DOHH2 (cell line): ENCODE data around the gene OTX1.

Source experiments
- H3F3A ChIP-seq: fragments of 200-600 bp; sonication (generic), shearing (Covaris generic); 2 replicates; pipeline ENCODE4 v1.6.0; 2016; ENCODE audit warnings: antibody characterized with exemption, mild to moderate bottlenecking; ENCODE audit not compliant: control insufficient read depth, insufficient read depth
- H3K27ac ChIP-seq: fragments of 200-600 bp; sonication (generic); 2 replicates; pipeline ENCODE4 v1.5.1; 2014; ENCODE audit warnings: low read depth, mild to moderate bottlenecking, low read length, moderate library complexity
- H3K27me3 ChIP-seq: fragments of 200-600 bp; sonication (generic); 2 replicates; pipeline ENCODE4 v1.6.1; 2014; ENCODE audit warnings: mild to moderate bottlenecking, low read length, mixed read lengths; ENCODE audit not compliant: control insufficient read depth
- H3K36me3 ChIP-seq: fragments of 200-600 bp; sonication (generic); 2 replicates; pipeline ENCODE4 v1.6.1; 2014; ENCODE audit warnings: mild to moderate bottlenecking, low read length, moderate library complexity, mixed read lengths; ENCODE audit not compliant: control insufficient read depth
- H3K4me1 ChIP-seq: fragments of 200-600 bp; sonication (generic); 2 replicates; pipeline ENCODE4 v1.6.1; 2014; ENCODE audit warnings: mild to moderate bottlenecking, low read length, mixed read lengths; ENCODE audit not compliant: control insufficient read depth
- H3K4me2 ChIP-seq: fragments of 200-600 bp; sonication (generic); 2 replicates; pipeline ENCODE4 v1.6.0; 2014; ENCODE audit warnings: mild to moderate bottlenecking, low read length, moderate library complexity
- H3K4me3 ChIP-seq: fragments of 200-600 bp; sonication (generic); 2 replicates; pipeline ENCODE4 v1.5.1; 2014; ENCODE audit warnings: mild to moderate bottlenecking, low read length, mixed read lengths
- H3K79me2 ChIP-seq: fragments of 200-600 bp; sonication (generic); 2 replicates; pipeline ENCODE4 v1.6.1; 2014; ENCODE audit warnings: mild to moderate bottlenecking, low read length, mixed read lengths; ENCODE audit not compliant: control insufficient read depth
- H3K9me2 ChIP-seq: fragments of 200-600 bp; sonication (generic); replicated peaks from 2 replicates; pipeline ENCODE4 v1.6.1; 2014; ENCODE audit warnings: mild to moderate bottlenecking, low read length, mixed read lengths; ENCODE audit not compliant: control insufficient read depth
- H3K9me3 ChIP-seq: fragments of 200-600 bp; sonication (generic); 2 replicates; pipeline ENCODE4 v1.6.1; 2014; ENCODE audit warnings: antibody characterized with exemption, low read length, mixed read lengths; ENCODE audit not compliant: control insufficient read depth, insufficient read depth
- H4K20me1 ChIP-seq: fragments of 200-600 bp; sonication (generic); 2 replicates; pipeline ENCODE4 v1.6.0; 2014; ENCODE audit warnings: low read depth, mild to moderate bottlenecking, antibody characterized with exemption, low read length, moderate library complexity; ENCODE audit not compliant: control insufficient read depth, insufficient read depth
- EZH2phosphoT487 ChIP-seq: fragments of 200-600 bp; sonication (generic); IDR thresholded peaks from 2 replicates; pipeline ENCODE4 v1.6.1; 2017; ENCODE audit warnings: borderline replicate concordance, mild to moderate bottlenecking, antibody characterized with exemption, low read length, moderate library complexity, mixed read lengths
- TF ChIP-seq, protein P1 (sequence below): fragments of 200-600 bp; sonication (generic); IDR thresholded peaks from one replicate; pipeline ENCODE4 v1.5.1; 2014; ENCODE audit warnings: antibody characterized with exemption, mild to moderate bottlenecking, low read depth, low read length; ENCODE audit not compliant: poor library complexity, severe bottlenecking

Gene OTX1

DNA sequence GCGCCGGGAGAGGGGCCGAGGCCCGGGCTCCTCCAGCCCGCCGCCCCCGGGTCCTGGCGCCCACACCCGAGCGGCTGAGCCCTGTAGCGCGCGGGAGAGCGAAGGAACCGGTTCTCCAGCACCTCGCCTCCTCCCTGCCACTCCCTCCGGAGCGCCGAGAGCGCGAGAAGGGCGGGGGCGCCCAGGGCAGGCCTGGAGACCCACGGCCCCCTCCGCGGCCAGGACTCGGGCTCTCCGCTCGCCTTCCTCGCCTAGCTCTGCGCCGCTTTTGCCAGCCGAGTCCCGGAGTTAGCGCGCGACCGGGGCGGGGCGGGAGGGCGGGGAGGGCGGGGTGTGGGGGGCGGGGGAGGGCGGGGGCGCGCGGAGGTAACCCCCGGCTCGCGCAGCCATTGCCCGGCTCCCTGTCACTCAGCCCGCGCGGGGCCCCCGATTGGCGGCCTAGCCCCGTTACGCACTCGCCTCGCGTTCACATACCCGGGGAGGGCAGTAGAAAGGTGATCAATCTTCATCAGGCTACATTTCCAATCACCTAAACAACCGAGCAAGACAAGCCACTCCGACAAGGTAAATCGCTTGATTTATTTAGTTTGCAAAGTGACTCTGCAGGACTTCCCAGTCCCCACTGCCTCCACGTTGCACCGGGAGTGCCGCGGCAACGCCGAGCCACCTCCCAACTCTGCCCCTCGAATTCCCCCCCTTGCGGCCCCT, at the start of gene OTX1:
OTX1 (plus strand) TSS at position 497 of the 708 bp plus-strand sequence. CDS start 2,161 bp downstream, outside the sequence.
- H3K27ac ChIP-seq = no peak within 1 kb of the TSS
- peaks cover 62% of the 10 kb centered on the region for H3K27me3 ChIP-seq

DNA sequence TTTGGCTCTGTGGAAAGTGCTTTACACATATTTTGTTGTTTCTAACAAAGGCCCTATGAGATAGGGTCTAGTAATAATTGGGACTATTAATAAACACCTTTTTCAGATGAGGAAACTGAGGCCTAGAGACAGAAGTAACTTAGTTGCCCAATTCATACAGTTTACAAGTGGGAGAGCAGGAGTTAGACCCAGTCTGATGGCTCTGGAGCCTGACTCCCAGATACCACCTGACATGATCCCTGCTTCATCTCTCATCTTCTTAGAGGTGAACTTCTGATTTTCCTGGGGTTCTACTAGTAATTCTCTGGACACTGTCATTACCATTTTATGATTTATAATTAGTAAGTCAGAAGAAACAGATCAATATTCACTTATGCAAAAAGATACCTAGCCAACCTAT, 49.1 kb upstream of the OTX1 start:
- Histone ChIP-seq H3K27me3 (no peaks in the 10 kb centered on the region), H3K36me3 (peaks cover 5% of the 10 kb centered on the region; the same call in 1 of the 2 replicates), H3K9me3 (no peaks in the 10 kb centered on the region), H3K4me2 (no peak overlapping the region), H3K4me1 (no peaks in the 10 kb centered on the region), H3F3A (no peaks in the 10 kb centered on the region), H3K79me2 (no peaks in the 10 kb centered on the region), H3K4me3 (no peak overlapping the region), H3K27ac (no peak overlapping the region), H4K20me1 (no peaks in the 10 kb centered on the region), H3K9me2 (no peaks in the 10 kb centered on the region)
- TF ChIP-seq EZH2phosphoT487 = no peak
- TF ChIP-seq, protein P1, sequence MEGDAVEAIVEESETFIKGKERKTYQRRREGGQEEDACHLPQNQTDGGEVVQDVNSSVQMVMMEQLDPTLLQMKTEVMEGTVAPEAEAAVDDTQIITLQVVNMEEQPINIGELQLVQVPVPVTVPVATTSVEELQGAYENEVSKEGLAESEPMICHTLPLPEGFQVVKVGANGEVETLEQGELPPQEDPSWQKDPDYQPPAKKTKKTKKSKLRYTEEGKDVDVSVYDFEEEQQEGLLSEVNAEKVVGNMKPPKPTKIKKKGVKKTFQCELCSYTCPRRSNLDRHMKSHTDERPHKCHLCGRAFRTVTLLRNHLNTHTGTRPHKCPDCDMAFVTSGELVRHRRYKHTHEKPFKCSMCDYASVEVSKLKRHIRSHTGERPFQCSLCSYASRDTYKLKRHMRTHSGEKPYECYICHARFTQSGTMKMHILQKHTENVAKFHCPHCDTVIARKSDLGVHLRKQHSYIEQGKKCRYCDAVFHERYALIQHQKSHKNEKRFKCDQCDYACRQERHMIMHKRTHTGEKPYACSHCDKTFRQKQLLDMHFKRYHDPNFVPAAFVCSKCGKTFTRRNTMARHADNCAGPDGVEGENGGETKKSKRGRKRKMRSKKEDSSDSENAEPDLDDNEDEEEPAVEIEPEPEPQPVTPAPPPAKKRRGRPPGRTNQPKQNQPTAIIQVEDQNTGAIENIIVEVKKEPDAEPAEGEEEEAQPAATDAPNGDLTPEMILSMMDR = no peak

More for the DNA sequence above, at the start of gene OTX1:
- Histone ChIP-seq H3K9me3 (no peaks in the 10 kb centered on the region), H3K4me1 (peaks cover 35% of the 10 kb centered on the region), H3F3A (peaks cover 15% of the 10 kb centered on the region), H3K79me2 (no peaks in the 10 kb centered on the region), H3K9me2 (no peaks in the 10 kb centered on the region), H3K4me2 (peak within 1 kb of the TSS; percentile 91), H3K36me3 (no peaks in the 10 kb centered on the region), H4K20me1 (0 out of 2 replicates have a peak, but pooled peaks cover 3% of the 10 kb centered on the region), H3K4me3 (peak within 1 kb of the TSS; percentile 94)
- no peak for TF ChIP-seq EZH2phosphoT487
- TF ChIP-seq, protein P1 = no peak

DNA sequence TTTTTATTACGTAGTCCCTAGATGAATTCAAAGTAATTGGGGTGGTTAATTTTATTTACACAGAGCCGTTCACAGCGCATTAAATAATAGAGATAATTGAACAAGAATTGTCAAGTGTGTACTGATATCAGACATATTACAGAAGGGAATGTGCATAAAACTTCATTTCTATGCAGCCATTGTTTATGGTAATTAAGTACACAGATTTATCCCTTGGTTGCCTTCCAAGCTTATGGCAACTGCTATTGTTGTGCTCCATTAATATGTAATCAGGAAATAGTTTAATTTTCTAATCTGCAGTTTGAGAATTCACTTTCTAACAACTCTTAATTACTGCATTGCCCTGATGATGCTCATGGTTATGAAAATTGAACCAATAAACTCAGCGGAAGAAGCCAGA, 47.3 kb upstream of the OTX1 start:
- Histone ChIP-seq H3K36me3 (no peaks in the 10 kb centered on the region), H3K9me2 (no peaks in the 10 kb centered on the region), H4K20me1 (no peaks in the 10 kb centered on the region), H3K27me3 (no peaks in the 10 kb centered on the region), H3K4me1 (no peaks in the 10 kb centered on the region), H3K9me3 (no peaks in the 10 kb centered on the region), H3K79me2 (no peaks in the 10 kb centered on the region), H3F3A (no peaks in the 10 kb centered on the region), H3K27ac (no peak overlapping the region), H3K4me2 (no peak overlapping the region), H3K4me3 (no peak overlapping the region)
- TF ChIP-seq, protein P1 = no peak
- no peak for TF ChIP-seq EZH2phosphoT487
